HG03378 (cell line): ENCODE data around the gene KCNA4.
A peak's percentile ranks its signal among the peaks of the same experiment; 100 is the strongest.
"Not testable (repeated sequence)": the region's sequence is repeated elsewhere in the genome, so short reads cannot be mapped to it uniquely, and the experiment has no call there.

Experiments
- ATAC-seq: cut with Tn5 transposase; IDR thresholded peaks from one replicate; pipeline ENCODE4 v1.9.1; 2021; ENCODE audit warnings: mild to moderate bottlenecking, moderate library complexity; ENCODE audit not compliant: unreplicated experiment

The KCNA4 gene

DNA sequence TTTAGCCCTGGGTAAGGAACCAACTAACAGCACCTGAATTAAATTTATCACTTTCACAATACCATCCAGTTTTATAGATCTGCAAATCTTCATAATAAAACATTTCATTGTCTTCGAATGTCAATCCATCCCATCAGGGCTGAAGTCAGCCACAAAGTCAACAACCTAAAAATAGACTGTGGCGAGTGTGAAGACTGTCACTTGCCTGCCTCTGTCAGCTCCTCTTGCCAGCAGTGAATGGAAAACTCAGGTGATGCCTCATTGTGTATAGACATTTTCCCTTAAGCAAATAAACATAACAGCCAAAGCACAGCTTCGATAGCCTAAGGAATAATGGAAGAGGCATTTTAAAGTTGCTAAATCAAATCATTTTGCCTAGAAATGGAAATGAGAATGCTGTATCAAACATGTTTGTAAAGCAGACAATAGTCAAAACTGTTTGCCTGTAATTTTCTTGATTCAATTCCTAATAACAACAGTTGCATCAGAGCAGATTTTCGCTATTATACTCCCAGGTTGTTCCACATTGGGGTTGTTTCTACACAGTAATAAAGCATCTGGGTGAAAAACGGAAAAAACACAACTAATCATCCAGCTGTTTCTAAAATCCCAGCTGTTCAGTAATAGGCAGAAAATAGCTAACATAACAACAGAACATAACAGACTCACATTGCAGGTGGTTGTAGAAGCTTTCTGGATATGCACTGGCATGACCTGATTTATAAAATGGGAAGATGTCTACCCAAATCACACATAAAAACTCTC is 15.7 kb downstream of the KCNA4 start:
- no peak for ATAC-seq

DNA sequence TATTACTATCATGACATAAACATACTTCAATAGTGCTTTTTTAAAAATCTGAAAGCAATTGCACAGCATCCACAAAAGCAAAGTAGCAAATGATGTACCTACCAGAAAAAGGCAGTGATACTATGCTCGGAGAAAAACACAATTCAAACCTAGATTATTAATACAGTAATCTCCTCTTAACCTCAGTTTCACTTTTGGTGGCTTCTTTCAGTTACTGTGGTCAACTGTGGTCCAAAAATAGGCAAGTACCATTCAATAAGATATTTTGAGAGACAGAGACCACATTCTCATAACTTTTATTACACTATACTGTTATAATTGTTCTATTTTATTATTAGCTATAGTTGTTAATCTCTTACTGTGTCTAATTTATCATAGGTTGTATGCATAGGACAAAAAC is 20.8 kb downstream of the KCNA4 start:
- ATAC-seq, result peak; percentile 92

DNA sequence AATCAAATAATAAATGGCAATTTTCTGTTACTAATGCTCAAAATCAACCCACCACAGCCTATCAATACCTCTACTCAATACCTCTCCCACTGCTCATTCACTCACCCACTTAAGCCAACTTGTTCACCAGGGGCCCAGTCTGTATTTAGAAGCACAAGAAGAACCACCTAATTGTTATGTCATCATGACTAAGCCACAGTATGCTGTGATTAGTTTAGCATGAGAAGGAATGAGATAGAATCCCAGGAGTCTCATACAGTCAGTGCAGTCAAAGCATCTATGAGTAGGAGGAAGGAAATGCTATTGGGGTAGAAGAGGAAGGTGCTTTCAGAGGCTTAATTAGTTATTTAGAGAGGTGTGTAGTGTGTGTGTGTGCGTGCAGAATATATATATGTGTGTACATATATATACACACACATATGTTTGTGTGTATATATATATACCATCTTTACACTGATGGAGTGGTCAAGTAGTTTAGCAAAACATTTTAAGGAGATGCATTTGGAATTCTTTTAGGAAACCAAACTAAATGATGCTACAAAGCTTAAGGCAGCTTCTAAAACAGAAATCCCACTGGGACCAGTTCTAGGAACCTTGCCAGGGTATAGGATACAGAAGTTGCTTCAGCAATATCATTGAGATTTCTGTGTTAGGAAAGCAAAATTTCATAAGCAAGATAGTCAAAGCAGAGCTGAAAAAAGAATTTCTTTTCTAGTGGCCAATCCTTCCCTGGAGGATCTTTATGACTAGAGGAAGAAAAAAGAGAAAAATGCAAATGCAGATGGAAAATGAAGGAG is 27.5 kb downstream of the KCNA4 start:
- ATAC-seq, result no peak

DNA sequence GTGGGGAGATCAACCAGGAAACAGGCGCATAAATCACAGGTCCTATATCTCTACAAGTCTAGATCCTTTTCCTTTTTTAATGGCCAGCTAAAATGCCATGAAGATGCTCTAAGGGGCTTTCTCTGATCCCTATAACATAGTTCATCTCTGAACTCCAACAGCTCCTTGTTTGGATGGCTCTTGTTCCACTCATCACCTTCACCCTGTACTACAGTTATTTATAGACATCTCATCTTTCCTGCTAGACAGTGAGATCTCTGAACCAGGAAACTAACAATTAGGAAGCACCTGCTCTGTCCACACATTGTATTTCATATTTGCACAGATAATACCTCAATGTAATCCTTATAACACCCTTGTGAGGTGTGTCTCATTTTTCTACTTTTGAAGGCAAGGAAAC is 31.6 kb downstream of the KCNA4 start:
- no peak for ATAC-seq

DNA sequence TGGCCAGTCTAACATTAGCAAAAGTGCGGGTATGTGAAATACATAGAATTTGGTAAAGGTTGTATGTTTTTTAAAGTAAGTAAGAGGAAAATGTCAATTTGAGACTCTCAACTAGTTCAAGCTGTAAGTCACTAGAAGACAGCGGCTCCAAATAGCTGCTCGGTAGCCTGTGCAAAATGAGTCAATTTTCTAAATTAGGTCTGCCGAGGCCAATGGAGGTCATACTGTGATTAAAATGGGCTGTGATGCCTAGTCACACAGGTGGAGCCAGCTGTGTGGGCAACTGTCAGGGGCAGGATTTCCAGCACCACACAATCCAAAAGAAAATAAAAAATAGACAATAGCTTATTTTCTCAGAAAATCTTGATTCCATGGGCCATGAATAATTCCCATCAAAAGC is 32.3 kb downstream of the KCNA4 start:
- no peak for ATAC-seq

DNA sequence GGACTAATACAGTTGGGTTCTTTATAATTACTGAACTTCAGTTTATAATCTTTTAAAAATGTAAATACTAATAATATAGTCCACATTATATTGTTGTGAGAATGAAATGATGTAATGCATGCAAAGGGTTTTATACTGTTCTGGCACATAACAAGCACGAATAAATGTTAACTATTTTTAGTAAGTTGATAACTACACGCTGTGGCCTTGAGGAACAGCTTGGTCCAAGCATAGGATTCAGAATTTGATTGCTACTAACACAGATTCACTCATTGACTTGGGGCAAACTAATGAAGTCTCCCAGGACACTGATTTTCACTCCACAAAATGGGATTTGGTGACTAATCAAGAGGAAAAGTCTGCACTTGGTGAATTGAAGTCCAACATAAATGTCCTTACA is 38.3 kb downstream of the KCNA4 start:
- no peak for ATAC-seq

DNA sequence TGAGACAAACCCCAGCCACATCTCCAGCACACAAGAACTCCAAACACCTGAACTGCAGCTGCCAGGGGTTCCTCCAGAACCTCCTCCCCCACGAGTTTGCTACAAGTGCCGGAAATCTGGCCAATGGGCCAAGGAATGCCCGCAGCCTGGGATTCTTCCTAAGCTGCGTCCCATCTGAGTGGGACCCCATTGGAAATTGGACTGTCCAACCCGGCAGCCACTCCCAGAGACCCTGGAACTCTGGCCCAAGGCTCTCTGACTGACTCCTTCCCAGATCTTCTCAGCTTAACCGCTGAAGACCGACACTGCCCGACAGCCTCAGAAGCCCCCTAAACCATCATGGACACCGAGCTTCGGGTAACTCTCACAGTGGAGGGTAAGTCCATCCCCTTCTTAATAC is 41.2 kb downstream of the KCNA4 start:
- not testable (repeated sequence) for ATAC-seq

DNA sequence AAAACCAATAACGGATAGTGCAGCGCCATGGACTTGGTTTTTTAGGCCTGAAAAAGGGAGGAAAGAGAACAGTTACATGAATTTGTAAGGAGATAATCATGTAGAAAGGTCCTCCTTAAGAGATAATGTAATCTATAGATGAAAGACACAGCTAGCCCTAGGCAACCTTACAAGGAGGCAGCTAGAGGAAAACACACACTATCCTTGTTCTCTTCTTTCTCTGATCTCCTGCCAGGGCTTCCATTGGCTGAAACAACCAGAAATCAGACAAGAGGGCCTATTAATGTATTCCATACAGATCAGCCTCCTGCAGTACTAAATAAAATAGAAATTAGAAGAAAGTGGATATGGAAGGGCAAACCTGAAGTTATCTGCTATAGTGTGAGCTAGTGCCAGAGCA is 53.0 kb downstream of the KCNA4 start:
- ATAC-seq, result no peak

DNA sequence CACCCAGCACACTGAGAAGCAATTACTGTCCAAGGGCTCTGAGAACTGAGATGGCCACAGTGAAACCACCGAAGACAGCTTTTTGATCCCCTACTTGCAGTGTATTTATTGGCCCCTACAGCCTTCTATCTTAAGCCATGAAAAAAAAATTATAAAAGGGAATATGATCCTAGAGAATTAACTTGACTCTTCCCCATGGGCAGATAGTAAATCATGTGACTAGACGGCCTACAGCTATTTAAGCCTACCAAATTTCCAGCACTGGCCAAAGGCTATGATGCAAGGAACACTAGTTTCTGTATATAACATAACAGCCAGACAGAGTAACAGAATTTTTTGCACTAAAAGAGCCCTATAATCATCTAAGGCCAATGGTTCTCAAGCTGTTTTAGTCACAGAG is 53.8 kb downstream of the KCNA4 start:
- ATAC-seq, result no peak

DNA sequence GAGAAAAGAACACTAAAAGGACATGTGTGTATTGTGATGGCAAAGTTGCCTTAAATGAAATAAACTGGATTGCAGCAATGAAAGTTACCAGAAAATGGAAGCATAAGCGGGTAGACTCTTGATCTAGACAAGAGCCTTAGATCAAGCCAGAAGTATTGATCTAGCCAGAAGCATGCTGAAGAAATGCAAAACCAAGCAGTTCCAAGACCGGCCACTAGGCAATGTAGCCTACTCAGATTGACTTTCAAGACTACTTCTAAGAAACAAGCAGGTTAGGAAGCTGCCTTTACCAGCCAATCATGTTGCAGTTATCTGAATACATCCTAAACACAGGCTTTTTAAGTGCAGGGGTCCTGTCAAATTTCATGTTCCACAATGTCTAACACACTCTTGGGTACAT is 54.6 kb downstream of the KCNA4 start:
- peak; percentile 66 for ATAC-seq
